HepG2 (cell line): Measurements from ENCODE around the gene PDZD4. TPM values are rescaled to one million over a fixed set of nuclear protein-coding genes. Genes with fewer than 3 reads are reported as not detected.

Experiments used
- ATAC-seq: fragments of 200-7000 bp; cut with Tn5 transposase; 3 replicates; pipeline ENCODE4 v1.9.1; 2020; ENCODE audit warnings: mild to moderate bottlenecking, moderate library complexity
- BruUV-seq: library from RNA; stranded (reverse); fragments of 400-500 nt; replicated peaks from 2 replicates; lab custom pipeline; 2021; lab: Mats Ljungman, UMichigan
- CTCF ChIA-PET: fragments of 300-600 bp; formaldehyde crosslinking; extraction: SDS; loops from one replicate; lab custom pipeline; 2021; ENCODE audit warnings: low total read pairs, inconsistent platforms, low intra/inter-chr PET ratio; lab: Yijun Ruan, JAX
- POLR2A ChIA-PET: fragments of 350-600 bp; sonication (Branson Sonifier 250); formaldehyde crosslinking; loops from one replicate; lab custom pipeline; 2020; ENCODE audit warnings: antibody characterized with exemption, inconsistent platforms; lab: Yijun Ruan, JAX
- DNase-seq: peaks from one replicate; pipeline ENCODE4 v3.0.0-alpha.2; 2015; ENCODE audit warnings: low spot score
- FAIRE-seq: peaks from 3 replicates; lab custom pipeline; 2011; peaks lifted over from hg19 to GRCh38; lab: Jason Lieb, UNC
- H2AFZ ChIP-seq: one replicate; pipeline ENCODE4 v1.6.1; 2011; ENCODE audit warnings: low read length, inconsistent platforms
- H3K27ac ChIP-seq: fragments of 300-600 bp; 3 replicates; pipeline ENCODE4 v1.8.0; 2011; ENCODE audit warnings: mixed run types, mild to moderate bottlenecking, mixed read lengths, low read length, inconsistent platforms; ENCODE audit not compliant: insufficient read depth; ENCODE audit errors: extremely low read length
- H3K27me3 ChIP-seq, 2 experiments: fragments of 200-600 bp in 1 of 2; 2 replicates in 1 of 2; 3 replicates in 1 of 2; pipeline versions ENCODE4 v1.6.0 to v1.8.0; 2011; ENCODE audit warnings: low read length in 2 of 2, mild to moderate bottlenecking in 2 of 2, moderate library complexity in 2 of 2, inconsistent platforms in 1 of 2; ENCODE audit not compliant: insufficient read depth in 2 of 2, control insufficient read depth in 1 of 2
- H3K36me3 ChIP-seq, 2 experiments: fragments of 200-600 bp in 1 of 2; replicated peaks in 1 of 2; 2 replicates in 1 of 2; 3 replicates in 1 of 2; pipeline versions ENCODE4 v1.5.1 to v1.8.0; 2011; ENCODE audit warnings: low read length in 2 of 2, inconsistent platforms in 1 of 2; ENCODE audit not compliant: insufficient read depth in 2 of 2, control insufficient read depth in 1 of 2
- H3K4me1 ChIP-seq: 2 replicates; pipeline ENCODE4 v1.5.1; 2012; ENCODE audit warnings: low read length, inconsistent platforms; ENCODE audit not compliant: insufficient read depth
- H3K4me2 ChIP-seq: 2 replicates; pipeline ENCODE4 v1.6.0; 2011; ENCODE audit warnings: low read depth, low read length, inconsistent platforms
- H3K4me3 ChIP-seq, 3 experiments: fragments of 200-600 bp in 1 of 3; sonication (generic), shearing (Covaris generic) in 1 of 3; replicated peaks in 1 of 3; 2 replicates each; pipeline ENCODE4 v1.5.1; 2011 to 2016; ENCODE audit warnings: low read length in 3 of 3, inconsistent platforms in 2 of 3, low read depth in 2 of 3, mild to moderate bottlenecking in 2 of 3, control low read depth in 1 of 3, mixed read lengths in 1 of 3; ENCODE audit not compliant: insufficient read depth in 1 of 3
- H3K79me2 ChIP-seq: one replicate; pipeline ENCODE4 v1.6.1; 2011; ENCODE audit warnings: low read length, inconsistent platforms; ENCODE audit not compliant: insufficient read depth
- H3K9ac ChIP-seq: 2 replicates; pipeline ENCODE4 v1.6.0; 2011; ENCODE audit warnings: mild to moderate bottlenecking, low read depth, low read length, inconsistent platforms; ENCODE audit not compliant: insufficient read depth
- H3K9me3 ChIP-seq: 2 replicates; pipeline ENCODE4 v1.5.1; 2012; ENCODE audit warnings: mild to moderate bottlenecking, low read length
- H4K20me1 ChIP-seq: 2 replicates; pipeline ENCODE4 v1.6.0; 2011; ENCODE audit warnings: inconsistent platforms, mild to moderate bottlenecking, low read length, moderate library complexity; ENCODE audit not compliant: insufficient read depth
- CBX1 ChIP-seq: IDR thresholded peaks from one replicate; pipeline ENCODE4 v1.6.1; 2016; ENCODE audit warnings: antibody characterized with exemption, low read depth
- KDM3A ChIP-seq: IDR thresholded peaks from 2 replicates; pipeline ENCODE4 v1.6.1; 2018; ENCODE audit warnings: low read depth, missing compliant biosample characterization
- MAFF ChIP-seq: IDR thresholded peaks from 2 replicates; pipeline ENCODE4 v1.6.1; 2011; ENCODE audit warnings: low read depth, low read length, improper control_type of control experiment
- MAFG ChIP-seq: sonication (generic); formaldehyde crosslinking; IDR thresholded peaks from 2 replicates; pipeline ENCODE4 v1.5.1; 2020; ENCODE audit warnings: mild to moderate bottlenecking, missing genetic modification reagents
- NPAS2 ChIP-seq: sonication (generic); formaldehyde crosslinking; IDR thresholded peaks from 2 replicates; pipeline ENCODE4 v1.8.0; 2022; ENCODE audit warnings: mild to moderate bottlenecking, missing genetic modification reagents, borderline replicate concordance
- REPIN1 ChIP-seq: sonication (generic); formaldehyde crosslinking; IDR thresholded peaks from 2 replicates; pipeline ENCODE4 v1.8.0; 2022; ENCODE audit warnings: missing genetic modification reagents, low read depth, mild to moderate bottlenecking, borderline replicate concordance
- TRIM24 ChIP-seq: sonication (generic); formaldehyde crosslinking; IDR thresholded peaks from 2 replicates; pipeline ENCODE4 v1.8.0; 2022; ENCODE audit warnings: mild to moderate bottlenecking, missing genetic modification reagents
- ZFX ChIP-seq: sonication (generic); formaldehyde crosslinking; IDR thresholded peaks from 2 replicates; pipeline ENCODE4 v1.4.0; 2020; ENCODE audit warnings: mild to moderate bottlenecking, low read depth, missing genetic modification reagents, moderate library complexity
- ZHX2 ChIP-seq, 2 experiments: sonication (generic) in 1 of 2; formaldehyde crosslinking in 1 of 2; IDR thresholded peaks; 2 replicates each; pipeline versions ENCODE4 v1.6.1 to v1.9.0; 2014 to 2022; ENCODE audit warnings: antibody characterized with exemption in 1 of 2, borderline replicate concordance in 1 of 2, inconsistent platforms in 1 of 2, low read depth in 1 of 2, missing genetic modification reagents in 1 of 2
- ZMYM4 ChIP-seq: sonication (generic); formaldehyde crosslinking; IDR thresholded peaks from 2 replicates; pipeline ENCODE4 v1.8.1; 2023; ENCODE audit warnings: mild to moderate bottlenecking, missing genetic modification reagents
- ZNF543 ChIP-seq: sonication (generic); formaldehyde crosslinking; IDR thresholded peaks from 2 replicates; pipeline ENCODE4 v1.4.0; 2020; ENCODE audit warnings: mild to moderate bottlenecking, missing genetic modification reagents
- ZNF597 ChIP-seq: sonication (generic); formaldehyde crosslinking; IDR thresholded peaks from 2 replicates; pipeline ENCODE4 v1.5.0; 2020; ENCODE audit warnings: missing genetic modification reagents
- ZNF816 ChIP-seq: sonication (generic); formaldehyde crosslinking; IDR thresholded peaks from 2 replicates; pipeline ENCODE4 v1.8.0; 2022; ENCODE audit warnings: missing genetic modification reagents, mild to moderate bottlenecking, borderline replicate concordance
- ZNF850 ChIP-seq: sonication (generic); formaldehyde crosslinking; conservative IDR thresholded peaks from 2 replicates; pipeline ENCODE4 v1.9.0; 2021; ENCODE audit warnings: mild to moderate bottlenecking, missing genetic modification reagents
- ZSCAN5A ChIP-seq: sonication (generic); formaldehyde crosslinking; IDR thresholded peaks from 2 replicates; pipeline ENCODE4 v1.8.0; 2022; ENCODE audit warnings: mild to moderate bottlenecking, missing genetic modification reagents, borderline replicate concordance
- WGBS: methylation state at CpG from one replicate; pipeline ENCODE4 v1.1.6; 2017; ENCODE audit warnings: low lambda C conversion rate; 5-methylcytosine and 5-hydroxymethylcytosine counted together
- in situ Hi-C: cut with HindIII; loops from 2 replicates; pipeline ENCODE4 v1.10.0; 2017; ENCODE audit warnings: low pct_unique_long_range_greater_than_20kb; ENCODE audit not compliant: extremely low pct_ligation_motif_present
- intact Hi-C: fragments of 100-400 bp; cut with micrococcal nuclease; formaldehyde crosslinking; loops from one replicate; pipeline ENCODE4 v1.10.0; 2022; ENCODE audit not compliant: unreplicated experiment
- polyA plus RNA-seq, 8 experiments: library from polyadenylated mRNA; depleted of rRNA in 3 of 8; stranded (reverse) in 7 of 8; unstranded in 1 of 8; fragments of >200 nt; fragmentation: Illumina TruSeq in 4 of 8; extraction: Trizol in 4 of 8; gene quantifications; 2 replicates each; pipeline versions ENCODE4 v1.2.1 to v1.2.3, GENCODE V29; 2011 to 2016; ENCODE audit warnings: low read depth in 4 of 8, missing spikeins in 1 of 8, mixed read lengths in 1 of 8; ENCODE audit not compliant: insufficient read depth in 1 of 8
- total RNA-seq, 5 experiments: library from RNA; depleted of rRNA; stranded (reverse); fragments of >200 nt; fragmentation: Illumina TruSeq; extraction: Trizol; gene quantifications; 2 replicates each; pipeline ENCODE4 v1.2.3, GENCODE V29; 2016; ENCODE audit warnings: low read depth in 1 of 5

Gene PDZD4
- total and polyA plus RNA-seq, 2 of the 13 experiments (the other 11 are each of a cell fraction or from before 2014, with no cell fraction given): not detected

GRCh38 chrX:153864561-153865320, 34.4 kb upstream of the PDZD4 start:
- in situ Hi-C loops (no loop called here), intact Hi-C loops (no loop called here)
- no peak overlapping the region for H3K4me2 ChIP-seq
- DNase-seq (no peak), FAIRE-seq (no peak), ATAC-seq (no peak)
- no peak overlapping the region for H3K9ac ChIP-seq
- H3K27ac ChIP-seq: no peak overlapping the region
- H3K4me3 ChIP-seq: no peak overlapping the region
- H3K27me3 ChIP-seq: no peaks in the 10 kb centered on the region; a peak in 1 of 5 replicates
- ChIA-PET CTCF (no interaction called here), POLR2A (no interaction called here)
- H3K79me2 ChIP-seq: no peaks in the 10 kb centered on the region
- BruUV-seq: no TSS peak
- H3K9me3 ChIP-seq: no peaks in the 10 kb centered on the region
- H3K36me3 ChIP-seq: no peaks in the 10 kb centered on the region
- H4K20me1 ChIP-seq: no peaks in the 10 kb centered on the region
- no peak overlapping the region for H2AFZ ChIP-seq
- TF ChIP-seq CBX1: no peak
- no peak for TF ChIP-seq ZFX
- no peak for TF ChIP-seq MAFG (CRISPR knock-in tag)
- TF ChIP-seq ZMYM4 (CRISPR knock-in tag): no peak
- TF ChIP-seq ZNF543 (CRISPR knock-in tag): no peak
- TF ChIP-seq ZNF816 (CRISPR knock-in tag): no peak
- TF ChIP-seq ZNF850 (CRISPR knock-in tag): no peak
- no peak for TF ChIP-seq REPIN1 (CRISPR knock-in tag)
- TF ChIP-seq ZNF597 (CRISPR knock-in tag): no peak
- no peak for TF ChIP-seq NPAS2 (CRISPR knock-in tag)
- TF ChIP-seq KDM3A (CRISPR knock-in tag): no peak
- TF ChIP-seq MAFF: no peak
- no peak for TF ChIP-seq ZHX2 (IDR thresholded peaks at IDR 0.05; ENCODE audit: low read depth)
- TF ChIP-seq ZHX2 (CRISPR knock-in tag; IDR thresholded peaks at IDR 0.05; ENCODE audit: borderline replicate concordance): no peak
- TF ChIP-seq TRIM24: no peak
- no peak for TF ChIP-seq ZSCAN5A (CRISPR knock-in tag)
- 100% methylated on average over 1 of the region's 30 CpGs for WGBS
- no peaks in the 10 kb centered on the region for H3K4me1 ChIP-seq
